ENCODE results near the gene VAPB.

Gene VAPB

GRCh38 chr20:58435237-58435636 lies 46.2 kb downstream of the VAPB start:
- no peak for DNase-seq (ENCODE audit: low read depth in 2 of 2)

- no peak for DNase-seq (ENCODE audit: low read depth in 2 of 2)
These were observed 48.0 kb downstream of the VAPB start for GRCh38 chr20:58436868-58437645.

DNA sequence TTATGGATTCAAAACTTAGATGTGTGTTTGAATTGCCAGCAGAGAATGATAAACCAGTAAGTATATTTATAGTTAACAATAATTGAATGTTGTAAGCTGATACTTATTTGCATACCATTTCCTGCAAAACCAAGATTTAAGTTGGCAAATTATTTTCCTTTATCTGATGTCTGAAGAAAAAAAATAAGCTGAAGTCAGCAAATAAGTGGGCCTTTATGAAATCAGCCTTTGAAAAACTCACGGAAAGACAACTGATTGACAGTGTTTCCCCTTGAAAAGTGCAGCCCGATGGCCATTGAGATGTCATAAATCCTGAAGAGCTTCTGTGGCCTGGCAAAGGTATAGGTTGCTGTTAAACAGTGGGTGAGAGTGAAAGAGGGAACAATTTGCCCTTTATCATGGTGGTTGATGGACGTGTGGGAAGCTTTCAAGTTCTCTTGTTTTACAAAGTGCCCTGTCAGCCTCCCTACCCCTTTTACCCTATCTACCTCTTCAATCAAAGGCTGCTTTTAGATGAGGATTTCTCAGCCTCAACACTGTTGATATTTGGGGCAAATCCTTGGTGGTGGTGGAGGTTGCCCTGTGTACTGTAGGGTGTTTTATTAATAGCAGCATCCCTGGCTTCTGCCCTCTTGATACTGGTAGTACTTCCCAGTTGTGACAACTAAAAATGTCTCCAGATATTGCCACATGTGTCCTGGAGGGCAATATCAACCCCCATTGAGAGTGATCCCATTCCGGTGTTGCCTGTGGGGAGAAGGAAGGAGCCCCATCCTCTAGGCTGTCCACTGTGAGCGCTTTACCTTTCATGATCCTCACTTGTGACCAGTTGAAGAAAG lies 50.2 kb downstream of the VAPB start:
- no peak for DNase-seq (ENCODE audit: low read depth in 2 of 2)

DNA sequence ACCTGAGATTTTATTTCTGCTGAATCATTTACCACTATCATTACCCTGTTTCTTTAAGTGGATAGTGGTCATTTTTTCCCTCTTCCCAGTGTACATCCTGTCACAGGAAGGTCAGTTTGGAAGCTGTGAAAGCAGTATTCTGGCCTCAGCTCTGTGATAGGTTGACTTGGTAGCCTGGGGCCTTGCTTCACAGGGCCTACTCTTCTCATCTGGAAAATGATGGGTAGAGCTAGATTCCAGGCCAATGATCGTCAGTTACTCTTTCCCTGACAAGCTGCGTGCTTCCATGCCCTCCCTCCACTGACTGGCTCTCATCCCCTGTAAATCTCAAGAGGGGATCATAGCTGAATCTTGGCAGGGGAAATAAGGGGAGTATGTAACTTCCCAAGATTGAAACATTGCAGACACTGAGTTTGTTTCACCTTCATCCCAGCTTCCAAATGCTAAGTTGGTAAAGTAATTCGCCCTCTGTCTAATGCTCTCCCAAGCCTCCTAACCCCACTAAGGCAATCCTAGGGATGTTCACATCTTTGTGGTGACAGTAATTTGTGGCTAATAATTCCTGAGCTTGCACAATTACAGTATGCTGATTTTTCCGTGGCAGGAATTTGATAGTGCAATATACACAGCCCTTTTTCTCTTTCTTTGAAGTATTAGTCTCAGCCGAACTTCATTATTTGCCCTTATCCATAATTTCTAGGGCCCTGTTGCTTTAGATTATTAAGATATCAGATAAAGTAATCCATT lies 51.2 kb downstream of the VAPB start:
- no peak for DNase-seq (ENCODE audit: low read depth in 2 of 2)

GRCh38 chr20:58441723-58442122 lies 52.7 kb downstream of the VAPB start:
- no peak for DNase-seq (ENCODE audit: low read depth in 2 of 2)

DNA sequence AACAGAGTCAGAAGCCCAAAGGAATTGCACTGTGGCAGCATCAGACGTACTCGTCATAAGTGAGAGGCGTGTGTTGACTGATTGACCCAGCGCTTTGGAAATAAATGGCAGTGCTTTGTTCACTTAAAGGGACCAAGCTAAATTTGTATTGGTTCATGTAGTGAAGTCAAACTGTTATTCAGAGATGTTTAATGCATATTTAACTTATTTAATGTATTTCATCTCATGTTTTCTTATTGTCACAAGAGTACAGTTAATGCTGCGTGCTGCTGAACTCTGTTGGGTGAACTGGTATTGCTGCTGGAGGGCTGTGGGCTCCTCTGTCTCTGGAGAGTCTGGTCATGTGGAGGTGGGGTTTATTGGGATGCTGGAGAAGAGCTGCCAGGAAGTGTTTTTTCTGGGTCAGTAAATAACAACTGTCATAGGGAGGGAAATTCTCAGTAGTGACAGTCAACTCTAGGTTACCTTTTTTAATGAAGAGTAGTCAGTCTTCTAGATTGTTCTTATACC lies 55.8 kb downstream of the VAPB start:
- DNase-seq (ENCODE audit: low read depth in 2 of 2): no peak

DNA sequence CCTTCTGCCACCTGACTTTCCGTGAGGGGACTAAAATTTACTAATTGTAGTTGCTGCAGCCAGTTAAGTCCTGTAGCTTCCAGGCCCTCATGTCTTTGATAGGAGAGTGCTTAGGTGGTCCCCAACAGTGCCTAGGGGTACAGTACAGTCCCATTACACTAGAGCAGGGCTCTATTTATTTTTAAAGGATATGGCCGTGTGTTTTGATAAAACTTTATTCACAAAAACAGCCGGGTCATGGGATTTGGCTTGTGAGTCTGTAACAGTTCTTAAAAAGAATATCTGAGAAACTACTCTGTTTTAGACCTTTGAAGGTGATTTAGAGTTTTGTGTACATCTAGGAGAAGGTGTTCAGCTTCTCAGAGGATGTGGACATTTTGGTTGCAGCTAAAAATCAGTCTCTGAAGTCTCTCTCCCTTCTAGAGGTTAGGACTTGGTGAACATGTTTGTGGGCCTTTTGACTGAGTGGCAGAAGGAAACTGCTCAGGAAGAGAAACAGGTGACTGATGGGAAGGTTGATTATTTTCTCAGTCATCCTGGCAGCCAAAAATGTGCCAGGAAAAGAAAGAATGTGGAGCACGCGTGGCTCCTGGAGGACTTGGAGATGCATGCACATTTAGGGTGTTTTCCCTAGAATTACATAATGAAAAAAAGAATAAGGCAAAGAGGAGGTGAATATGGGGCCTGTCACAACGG lies 57.4 kb downstream of the VAPB start:
- DNase-seq (ENCODE audit: low read depth in 2 of 2): no peak

DNA sequence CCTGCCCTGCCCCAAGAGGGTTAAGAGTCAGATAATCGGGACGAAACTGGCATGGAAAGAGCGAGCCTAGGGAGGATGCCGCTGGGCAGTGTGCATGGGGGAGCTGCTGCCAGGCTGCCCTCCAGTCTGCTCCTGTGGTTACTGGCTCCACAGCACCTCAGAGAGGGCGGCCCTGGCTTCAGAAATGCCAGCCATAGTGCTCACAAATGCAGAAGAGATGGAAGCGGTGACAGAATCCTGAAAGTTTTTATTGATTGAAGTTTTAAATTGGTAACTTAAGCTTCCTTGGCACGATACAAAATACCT lies 57.9 kb downstream of the VAPB start:
- DNase-seq (ENCODE audit: low read depth in 2 of 2): no peak

DNA sequence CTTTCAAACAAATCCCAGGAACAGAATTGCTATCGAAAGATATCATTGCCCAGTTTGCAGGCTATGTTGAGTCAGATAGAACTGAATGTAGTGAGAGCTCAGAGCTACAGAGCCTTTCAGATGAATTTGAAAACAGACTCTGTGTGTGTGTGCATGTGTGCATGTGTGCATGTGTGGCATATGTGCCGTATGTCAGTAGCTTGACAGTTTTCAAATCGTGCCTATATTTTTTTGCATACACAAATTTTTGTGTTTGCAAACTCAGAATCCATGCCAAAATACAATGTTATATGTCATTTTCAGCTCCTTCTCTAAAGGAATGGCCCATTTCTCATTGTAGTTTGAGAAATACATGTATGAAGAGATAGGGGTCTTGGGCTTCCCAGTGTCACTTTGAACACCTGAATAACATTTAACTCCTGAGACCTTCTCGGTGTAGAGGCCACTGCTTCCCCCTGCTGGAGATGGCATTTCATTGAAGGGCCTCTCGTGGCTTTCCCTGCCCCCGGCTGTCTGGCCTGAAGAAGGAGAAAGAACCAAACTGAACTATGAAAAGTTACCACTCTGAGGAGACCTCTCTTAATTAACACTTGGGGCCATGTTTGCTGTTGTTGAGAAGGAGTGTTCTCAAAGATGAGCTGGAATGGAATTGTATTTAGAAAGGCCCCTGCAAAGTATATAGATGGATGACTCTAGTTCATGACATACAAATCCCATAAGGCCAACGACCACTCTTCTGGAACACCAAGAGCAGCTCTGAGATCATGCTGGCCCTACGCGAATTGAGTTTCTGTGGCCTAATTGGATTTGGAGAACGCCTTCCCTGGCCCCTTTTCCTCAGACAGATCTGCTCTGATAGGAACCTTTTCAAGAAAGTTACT lies 58.7 kb downstream of the VAPB start:
- peak; percentile 33 to 38 for DNase-seq (ENCODE audit: low read depth in 2 of 2)

GRCh38 chr20:58448958-58449357 lies 59.9 kb downstream of the VAPB start:
- no peak for DNase-seq (ENCODE audit: low read depth in 2 of 2)

DNA sequence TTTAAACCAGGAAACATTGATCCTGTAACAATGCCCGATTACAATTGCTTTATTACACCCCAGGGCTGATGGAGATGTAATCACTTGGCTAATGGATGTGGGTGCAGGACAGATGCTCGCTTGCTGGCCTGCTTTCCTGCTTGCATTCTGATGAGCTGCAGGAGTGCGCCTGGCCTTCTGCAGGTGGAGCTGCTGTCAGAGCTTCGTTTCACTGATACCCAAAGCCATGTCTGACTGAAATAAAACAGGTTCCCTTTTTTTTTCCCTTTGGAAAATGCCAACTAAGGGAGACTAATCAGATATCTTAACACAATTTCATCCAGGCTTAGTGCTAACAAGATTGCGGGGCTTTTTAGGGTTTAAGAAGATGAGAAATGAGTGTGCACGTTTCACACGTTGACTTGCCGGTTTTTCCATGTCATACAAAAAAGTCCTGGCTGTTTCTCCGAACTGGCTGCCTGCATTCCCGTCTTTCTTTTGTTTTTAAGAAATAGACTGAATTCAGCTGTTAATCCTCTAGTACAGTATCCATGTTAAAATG lies 60.7 kb downstream of the VAPB start:
- no peak for DNase-seq (ENCODE audit: low read depth in 2 of 2)

GRCh38 chr20:58450254-58450653 lies 61.2 kb downstream of the VAPB start:
- no peak for DNase-seq (ENCODE audit: low read depth in 2 of 2)

DNA sequence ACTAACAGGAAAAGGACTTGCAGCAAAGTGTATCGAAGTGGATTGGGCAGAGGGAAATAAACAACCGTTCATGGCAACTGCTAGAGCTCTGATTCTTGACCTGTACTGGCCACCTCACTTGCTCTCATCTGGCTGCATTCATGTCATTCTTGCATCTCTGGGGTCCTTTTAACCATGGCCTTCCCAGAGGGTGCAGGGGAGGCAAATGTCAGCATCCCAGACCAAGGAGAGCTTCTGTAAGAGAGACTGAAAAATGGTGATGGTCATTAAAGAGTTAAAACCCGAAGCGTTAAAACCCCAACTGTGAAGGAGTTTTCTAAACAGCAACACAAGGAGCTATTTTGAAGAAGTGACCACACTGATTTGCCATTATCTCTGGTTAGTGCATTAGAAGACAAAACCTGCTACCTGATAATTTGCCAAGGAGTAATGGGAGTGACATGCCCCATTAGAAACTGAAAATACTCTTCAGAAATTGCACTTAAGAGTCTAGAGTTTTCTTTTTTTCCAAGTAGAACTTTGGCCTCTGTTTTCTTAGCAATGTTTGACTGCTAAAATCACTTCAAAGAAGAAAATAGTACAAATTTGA lies 63.7 kb downstream of the VAPB start:
- DNase-seq (ENCODE audit: low read depth in 2 of 2): no peak

DNA sequence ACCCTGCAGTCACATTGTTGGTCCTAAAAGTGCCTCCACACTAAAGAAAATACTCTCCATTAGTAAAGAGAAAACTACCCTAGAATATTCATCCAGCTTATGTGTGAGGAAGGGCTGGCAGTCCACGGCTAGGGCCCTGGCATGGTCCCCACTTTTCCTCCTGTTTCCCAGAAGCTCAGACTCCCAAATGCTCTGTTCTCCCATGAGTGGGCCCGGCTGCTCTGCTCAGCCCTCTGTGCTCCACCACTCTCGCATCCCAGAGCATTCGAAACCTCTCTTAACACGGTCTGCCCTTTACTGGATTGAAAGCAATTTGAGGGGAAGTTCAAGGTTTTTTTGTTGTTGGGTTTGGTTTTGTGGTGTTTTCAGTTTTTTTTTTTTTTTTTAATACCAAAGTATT lies 64.4 kb downstream of the VAPB start:
- no peak for DNase-seq (ENCODE audit: low read depth in 2 of 2)

- DNase-seq (ENCODE audit: low read depth in 2 of 2): no peak
These were observed 65.4 kb downstream of the VAPB start for GRCh38 chr20:58454460-58454859.

DNA sequence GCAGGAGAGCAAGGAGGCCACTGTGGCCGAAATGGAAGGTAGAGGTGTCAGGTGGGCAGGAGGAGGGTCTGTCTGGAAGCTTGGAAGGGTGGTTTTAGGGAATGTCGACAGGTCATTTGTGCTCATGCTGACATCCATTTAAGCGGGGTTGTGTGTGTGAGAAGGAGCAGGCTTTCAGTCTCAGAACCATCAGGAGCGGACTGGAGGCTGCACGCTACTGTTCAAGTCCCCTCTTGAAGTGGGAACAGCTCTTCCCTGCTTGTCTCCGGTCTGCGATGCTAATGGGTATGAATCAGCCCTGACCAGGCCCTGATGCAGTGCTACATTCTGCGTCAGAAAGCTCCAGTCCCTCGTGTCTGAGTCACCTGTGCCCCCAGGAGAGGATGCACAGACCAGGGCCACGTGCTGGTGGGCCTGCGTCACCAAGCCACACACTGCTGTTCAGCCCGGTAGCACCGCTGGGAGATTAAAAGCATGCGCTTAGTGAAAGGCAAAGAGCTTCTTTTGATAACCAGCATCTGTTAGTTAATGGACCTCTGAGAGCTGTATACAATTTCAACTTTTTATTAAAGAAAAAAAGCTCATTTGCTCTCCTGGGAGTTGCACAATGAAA lies 68.2 kb downstream of the VAPB start:
- DNase-seq (ENCODE audit: low read depth in 2 of 2): no peak

DNA sequence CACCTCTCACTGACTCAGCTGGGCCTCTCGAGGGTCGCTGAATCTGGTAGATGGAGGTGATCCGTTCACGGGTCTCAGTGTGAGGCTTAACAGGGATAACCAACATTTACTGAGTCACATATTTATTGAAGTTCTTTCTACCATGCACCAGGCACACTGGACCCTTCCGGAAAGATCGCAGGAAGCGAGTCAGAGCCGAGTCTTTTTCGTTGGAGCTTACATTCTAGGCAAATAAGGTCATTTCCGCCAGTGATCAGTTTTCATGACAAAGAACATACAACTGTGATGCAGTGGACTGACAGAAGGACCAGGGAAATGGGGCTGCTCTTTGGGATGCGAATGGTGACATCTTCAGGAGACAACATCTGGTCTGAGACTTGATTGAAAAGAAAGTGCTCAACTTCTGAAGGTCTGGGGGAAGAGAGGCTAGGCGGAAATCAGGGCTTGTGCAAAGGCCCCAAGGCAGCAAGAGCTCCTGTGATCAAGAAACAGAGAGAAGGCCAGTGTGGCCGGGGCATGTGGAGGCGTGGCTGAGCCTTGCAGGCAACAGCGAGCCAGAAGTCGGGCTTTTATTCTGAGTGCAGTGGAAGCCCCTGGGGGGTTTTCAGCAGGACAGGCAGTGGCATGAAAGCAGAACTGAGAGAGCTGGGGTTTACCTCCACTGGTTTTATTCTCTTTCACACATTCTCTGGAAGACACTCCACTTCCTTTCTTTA lies 69.5 kb downstream of the VAPB start:
- DNase-seq (ENCODE audit: low read depth in 2 of 2): no peak

DNA sequence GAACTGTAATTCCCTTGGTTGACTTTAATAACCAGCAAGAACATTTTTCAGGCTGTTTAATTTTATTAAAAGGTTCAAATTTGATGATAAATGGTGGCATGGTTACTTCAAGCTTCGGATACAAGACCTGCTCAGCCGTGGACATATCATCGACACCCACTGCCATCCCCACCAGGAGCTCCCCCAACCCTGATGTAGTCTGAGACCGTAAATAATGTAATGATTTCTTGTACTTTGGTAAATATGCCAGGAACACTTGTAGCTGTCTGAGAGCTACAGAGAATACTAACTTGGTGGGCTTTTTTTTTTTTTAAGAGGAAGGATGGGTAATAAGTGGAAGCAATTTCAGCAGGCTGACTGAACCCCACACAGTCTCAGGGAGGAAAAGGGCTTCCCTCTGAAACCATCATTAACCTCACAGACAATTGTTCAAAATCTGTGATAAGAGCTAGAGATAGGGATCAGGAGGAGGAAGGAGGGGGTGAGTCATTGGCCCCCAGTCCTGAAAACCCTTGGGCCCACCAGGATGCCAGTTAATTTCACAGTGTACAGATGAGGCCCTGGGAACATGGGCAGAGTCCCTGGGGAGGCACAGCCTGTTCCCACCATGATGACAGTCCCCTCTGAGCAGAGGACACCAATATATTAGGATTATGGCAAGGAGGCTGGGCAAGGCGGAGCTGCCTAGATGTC lies 70.2 kb downstream of the VAPB start:
- DNase-seq (ENCODE audit: low read depth in 2 of 2): no peak

Data from stimulated activated CD4-positive, alpha-beta T cell treated with anti-CD3 and anti-CD28 coated beads, Interleukin-4, amount 100 ng/mL, for 48 hours (primary cell).